Measurements from ENCODE around the gene PRM2.

The PRM2 gene

GRCh38 chr16:11253995-11254912 is 22.0 kb downstream of the PRM2 start:
- no peak for TF ChIP-seq LEF1 (IDR thresholded peaks at IDR 0.05; ENCODE audit: borderline replicate concordance)
- TF ChIP-seq, protein P1, sequence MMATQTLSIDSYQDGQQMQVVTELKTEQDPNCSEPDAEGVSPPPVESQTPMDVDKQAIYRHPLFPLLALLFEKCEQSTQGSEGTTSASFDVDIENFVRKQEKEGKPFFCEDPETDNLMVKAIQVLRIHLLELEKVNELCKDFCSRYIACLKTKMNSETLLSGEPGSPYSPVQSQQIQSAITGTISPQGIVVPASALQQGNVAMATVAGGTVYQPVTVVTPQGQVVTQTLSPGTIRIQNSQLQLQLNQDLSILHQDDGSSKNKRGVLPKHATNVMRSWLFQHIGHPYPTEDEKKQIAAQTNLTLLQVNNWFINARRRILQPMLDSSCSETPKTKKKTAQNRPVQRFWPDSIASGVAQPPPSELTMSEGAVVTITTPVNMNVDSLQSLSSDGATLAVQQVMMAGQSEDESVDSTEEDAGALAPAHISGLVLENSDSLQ (IDR thresholded peaks at IDR 0.05) = no peak
- no peak for TF ChIP-seq NFRKB (IDR thresholded peaks at IDR 0.05)
- ChIA-PET CTCF (no interaction called here), POLR2A (no interaction called here)
- no peak for DNase-seq (ENCODE audit: extremely low spot score)

GRCh38 chr16:11253009-11253994 is 23.0 kb downstream of the PRM2 start:
- DNase-seq (ENCODE audit: extremely low spot score) = no peak
- POLR2A ChIA-PET = no interaction called here
- TF ChIP-seq ARNT (IDR thresholded peaks at IDR 0.05) (no peak), HDGF (IDR thresholded peaks at IDR 0.05; ENCODE audit: borderline replicate concordance) (no peak), TARDBP (IDR thresholded peaks at IDR 0.05) (no peak), L3MBTL2 (conservative IDR thresholded peaks at IDR 0.05) (no peak), SUZ12 (IDR thresholded peaks at IDR 0.05) (no peak), NFRKB (IDR thresholded peaks at IDR 0.05) (no peak), ZNF384 (IDR thresholded peaks at IDR 0.05) (no peak), SP1 (IDR thresholded peaks at IDR 0.05) (no peak)
- TF ChIP-seq, protein P1 (IDR thresholded peaks at IDR 0.05) = no peak
- CTCF ChIA-PET = no interaction called here

DNA sequence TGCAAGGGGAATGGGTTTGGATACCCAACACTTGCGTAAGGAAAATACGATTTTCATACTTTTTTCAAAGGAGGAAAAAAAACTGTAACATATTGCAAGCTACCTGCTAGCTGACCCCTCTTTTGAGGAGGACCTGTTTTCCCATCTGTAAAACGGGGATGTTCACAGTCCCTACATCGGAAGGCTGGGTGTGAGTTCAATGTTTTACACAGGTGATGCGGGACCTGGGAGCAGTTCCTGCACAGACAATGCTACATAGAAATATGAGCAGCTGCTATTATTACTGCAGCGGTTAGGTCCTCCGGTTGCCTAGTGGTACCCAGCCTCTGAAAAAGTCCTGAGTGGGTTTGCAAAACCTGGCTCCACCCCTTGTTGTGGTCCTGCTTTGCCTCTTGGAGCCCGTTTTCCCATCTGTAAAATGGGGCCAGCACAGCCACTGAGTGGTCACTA is 23.8 kb downstream of the PRM2 start:
- ChIA-PET POLR2A (no interaction called here), CTCF (no interaction called here)

GRCh38 chr16:11251525-11252481 is 24.5 kb downstream of the PRM2 start:
- DNase-seq (ENCODE audit: extremely low spot score) = no peak
- ChIA-PET CTCF (no interaction called here), POLR2A (no interaction called here)
- TF ChIP-seq ELF4 (IDR thresholded peaks at IDR 0.05) (no peak), ZNF384 (IDR thresholded peaks at IDR 0.05) (no peak), SUZ12 (IDR thresholded peaks at IDR 0.05) (no peak), ARNT (IDR thresholded peaks at IDR 0.05) (no peak), NFRKB (IDR thresholded peaks at IDR 0.05) (no peak), TARDBP (IDR thresholded peaks at IDR 0.05) (no peak), FOXK2 (IDR thresholded peaks at IDR 0.05) (no peak), HDGF (IDR thresholded peaks at IDR 0.05; ENCODE audit: borderline replicate concordance) (no peak), FOXM1 (IDR thresholded peaks at IDR 0.05; ENCODE audit: borderline replicate concordance) (no peak), BHLHE40 (IDR thresholded peaks at IDR 0.05; ENCODE audit: borderline replicate concordance) (no peak), CTBP1 (IDR thresholded peaks at IDR 0.05; ENCODE audit: borderline replicate concordance) (no peak), LEF1 (IDR thresholded peaks at IDR 0.05; ENCODE audit: borderline replicate concordance) (no peak), L3MBTL2 (conservative IDR thresholded peaks at IDR 0.05) (no peak), FOXA1 (IDR thresholded peaks at IDR 0.05) (no peak), SP1 (IDR thresholded peaks at IDR 0.05) (no peak)
- TF ChIP-seq, protein P1 (IDR thresholded peaks at IDR 0.05) = no peak

More for the DNA sequence above, 23.8 kb downstream of the PRM2 start:
- TF ChIP-seq LEF1 (IDR thresholded peaks at IDR 0.05; ENCODE audit: borderline replicate concordance) (no peak), FOXM1 (IDR thresholded peaks at IDR 0.05; ENCODE audit: borderline replicate concordance) (no peak), SUZ12 (IDR thresholded peaks at IDR 0.05) (no peak), SP1 (IDR thresholded peaks at IDR 0.05) (no peak), CTBP1 (IDR thresholded peaks at IDR 0.05; ENCODE audit: borderline replicate concordance) (no peak), ARNT (IDR thresholded peaks at IDR 0.05) (no peak), ELF4 (IDR thresholded peaks at IDR 0.05) (no peak), BHLHE40 (IDR thresholded peaks at IDR 0.05; ENCODE audit: borderline replicate concordance) (no peak), ZNF384 (IDR thresholded peaks at IDR 0.05) (no peak), L3MBTL2 (conservative IDR thresholded peaks at IDR 0.05) (no peak), TARDBP (IDR thresholded peaks at IDR 0.05) (no peak), NFRKB (IDR thresholded peaks at IDR 0.05) (no peak), HDGF (IDR thresholded peaks at IDR 0.05; ENCODE audit: borderline replicate concordance) (no peak)
- TF ChIP-seq, protein P1 (IDR thresholded peaks at IDR 0.05) = no peak
- DNase-seq (ENCODE audit: extremely low spot score) = no peak
